ENCODE results near the gene AOC3. TPM values are rescaled to one million over a fixed set of nuclear protein-coding genes. Genes with fewer than 3 reads are reported as not detected.
"Not testable (repeated sequence)": the region's sequence is repeated elsewhere in the genome, so short reads cannot be mapped to it uniquely, and the experiment has no call there.

The AOC3 gene
- total RNA-seq, 4 donors from 2014 or later: 48.3 to 196 (median 108) TPM

- no peak overlapping the region for H3K27ac ChIP-seq
- ATAC-seq: no peak
- TF ChIP-seq CTCF (IDR thresholded peaks at IDR 0.05): no peak
- TF ChIP-seq EP300 (IDR thresholded peaks at IDR 0.05): no peak
- TF ChIP-seq POLR2AphosphoS5 (IDR thresholded peaks at IDR 0.05): no peak
- no peak for TF ChIP-seq POLR2A (IDR thresholded peaks at IDR 0.05)
- no peak overlapping the region for H3K4me3 ChIP-seq
- no peaks in the 10 kb centered on the region for H3K9me3 ChIP-seq
- peaks cover 0 to 71% (median 13%) of the 10 kb centered on the region in 3 donors for H3K4me1 ChIP-seq
- H3K36me3 ChIP-seq: peaks cover 0 to 29% of the 10 kb centered on the region in 2 donors
- H3K27me3 ChIP-seq: no peaks in the 10 kb centered on the region
- WGBS, 2 donors (ENCODE audit: low coverage in 1 of 2): 78 to 100% methylated on average over 1 to 3 of the region's 3 CpGs
Measured at GRCh38 chr17:42848093-42848492, 2.9 kb upstream of the AOC3 start.

GRCh38 chr17:42849031-42849430, 2.0 kb upstream of the AOC3 start:
- peak overlapping the region in 1 of 4 donors; percentile 83 for H3K27ac ChIP-seq
- no peak overlapping the region for H3K4me3 ChIP-seq
- WGBS, 2 donors (ENCODE audit: low coverage in 1 of 2): 75% methylated on average over 1 of the region's 9 CpGs; no CpG with 5 or more reads in 1 of the 2 donors
- peaks cover 0 to 21% of the 10 kb centered on the region in 2 donors for H3K36me3 ChIP-seq
- peaks cover 0 to 69% (median 17%) of the 10 kb centered on the region in 3 donors for H3K4me1 ChIP-seq
- H3K9me3 ChIP-seq: no peaks in the 10 kb centered on the region
- ATAC-seq: no peak
- TF ChIP-seq CTCF (IDR thresholded peaks at IDR 0.05) (no peak), POLR2A (IDR thresholded peaks at IDR 0.05) (no peak), POLR2AphosphoS5 (IDR thresholded peaks at IDR 0.05) (no peak), EP300 (IDR thresholded peaks at IDR 0.05) (no peak)
- no peaks in the 10 kb centered on the region for H3K27me3 ChIP-seq

GRCh38 chr17:42849451-42850181, 1.4 kb upstream of the AOC3 start:
- peak overlapping the region in 1 of 2 donors; percentile 22 for H3K4me3 ChIP-seq
- peaks cover 0 to 15% of the 10 kb centered on the region in 2 donors for H3K36me3 ChIP-seq
- TF ChIP-seq CTCF (IDR thresholded peaks at IDR 0.05) (no peak), EP300 (IDR thresholded peaks at IDR 0.05) (no peak)
- peak overlapping the region in 3 of 4 donors; percentile 18 to 85 (median 83) for H3K27ac ChIP-seq
- peaks cover 0 to 69% (median 17%) of the 10 kb centered on the region in 3 donors for H3K4me1 ChIP-seq
- ATAC-seq: no peak
- H3K9me3 ChIP-seq: no peaks in the 10 kb centered on the region
- no peaks in the 10 kb centered on the region for H3K27me3 ChIP-seq
- 29 to 42% methylated on average over 1 to 3 of the region's 8 CpGs for WGBS, 2 donors (ENCODE audit: low coverage in 1 of 2)

DNA sequence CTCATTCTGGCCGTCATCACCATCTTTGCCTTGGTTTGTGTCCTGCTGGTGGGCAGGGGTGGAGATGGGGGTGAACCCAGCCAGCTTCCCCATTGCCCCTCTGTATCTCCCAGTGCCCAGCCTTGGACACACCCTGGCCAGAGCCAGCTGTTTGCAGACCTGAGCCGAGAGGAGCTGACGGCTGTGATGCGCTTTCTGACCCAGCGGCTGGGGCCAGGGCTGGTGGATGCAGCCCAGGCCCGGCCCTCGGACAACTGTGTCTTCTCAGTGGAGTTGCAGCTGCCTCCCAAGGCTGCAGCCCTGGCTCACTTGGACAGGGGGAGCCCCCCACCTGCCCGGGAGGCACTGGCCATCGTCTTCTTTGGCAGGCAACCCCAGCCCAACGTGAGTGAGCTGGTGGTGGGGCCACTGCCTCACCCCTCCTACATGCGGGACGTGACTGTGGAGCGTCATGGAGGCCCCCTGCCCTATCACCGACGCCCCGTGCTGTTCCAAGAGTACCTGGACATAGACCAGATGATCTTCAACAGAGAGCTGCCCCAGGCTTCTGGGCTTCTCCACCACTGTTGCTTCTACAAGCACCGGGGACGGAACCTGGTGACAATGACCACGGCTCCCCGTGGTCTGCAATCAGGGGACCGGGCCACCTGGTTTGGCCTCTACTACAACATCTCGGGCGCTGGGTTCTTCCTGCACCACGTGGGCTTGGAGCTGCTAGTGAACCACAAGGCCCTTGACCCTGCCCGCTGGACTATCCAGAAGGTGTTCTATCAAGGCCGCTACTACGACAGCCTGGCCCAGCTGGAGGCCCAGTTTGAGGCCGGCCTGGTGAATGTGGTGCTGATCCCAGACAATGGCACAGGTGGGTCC, 607 bp downstream of the AOC3 start:
- H3K9me3 ChIP-seq, H3K36me3 ChIP-seq, H3K27me3 ChIP-seq: not testable (repeated sequence)
- Histone ChIP-seq H3K4me1 (peaks cover 0 to 75% (median 27%) of the 10 kb centered on the region in 3 donors), H3K4me3 (peak overlapping the region; percentile 43 to 61), H3K27ac (peak overlapping the region; percentile 83 to 93 (median 88))
- WGBS, 2 donors (ENCODE audit: low coverage in 1 of 2): 40% methylated on average over 1 of the region's 28 CpGs; no CpG with 5 or more reads in 1 of the 2 donors
- peak; percentile 14 for ATAC-seq
- TF ChIP-seq POLR2A (IDR thresholded peaks at IDR 0.05): peak in 1 of 2 donors; percentile 12

DNA sequence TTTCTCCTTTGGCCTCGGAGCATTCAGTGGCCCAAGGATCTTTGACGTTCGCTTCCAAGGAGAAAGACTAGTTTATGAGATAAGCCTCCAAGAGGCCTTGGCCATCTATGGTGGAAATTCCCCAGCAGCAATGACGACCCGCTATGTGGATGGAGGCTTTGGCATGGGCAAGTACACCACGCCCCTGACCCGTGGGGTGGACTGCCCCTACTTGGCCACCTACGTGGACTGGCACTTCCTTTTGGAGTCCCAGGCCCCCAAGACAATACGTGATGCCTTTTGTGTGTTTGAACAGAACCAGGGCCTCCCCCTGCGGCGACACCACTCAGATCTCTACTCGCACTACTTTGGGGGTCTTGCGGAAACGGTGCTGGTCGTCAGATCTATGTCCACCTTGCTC, 1.4 kb downstream of the AOC3 start:
- no peaks in the 10 kb centered on the region for H3K9me3 ChIP-seq
- peak overlapping the region; percentile 43 to 61 for H3K4me3 ChIP-seq
- peaks cover 0 to 75% (median 22%) of the 10 kb centered on the region in 3 donors for H3K4me1 ChIP-seq
- WGBS, 2 donors (ENCODE audit: low coverage in 1 of 2): 20 to 40% methylated on average over 1 of the region's 15 CpGs
- TF ChIP-seq POLR2A (IDR thresholded peaks at IDR 0.05) (no peak), CTCF (IDR thresholded peaks at IDR 0.05) (no peak), POLR2AphosphoS5 (IDR thresholded peaks at IDR 0.05) (no peak), EP300 (IDR thresholded peaks at IDR 0.05) (no peak)
- H3K36me3 ChIP-seq: peaks cover 0 to 9% of the 10 kb centered on the region in 2 donors
- H3K27ac ChIP-seq: peak overlapping the region; percentile 83 to 93 (median 88)
- no peaks in the 10 kb centered on the region for H3K27me3 ChIP-seq
- ATAC-seq: peak; percentile 20

All from gastroesophageal sphincter (tissue), 4 donors.